ENCODE measurements around the gene CLDN5.

DNA sequence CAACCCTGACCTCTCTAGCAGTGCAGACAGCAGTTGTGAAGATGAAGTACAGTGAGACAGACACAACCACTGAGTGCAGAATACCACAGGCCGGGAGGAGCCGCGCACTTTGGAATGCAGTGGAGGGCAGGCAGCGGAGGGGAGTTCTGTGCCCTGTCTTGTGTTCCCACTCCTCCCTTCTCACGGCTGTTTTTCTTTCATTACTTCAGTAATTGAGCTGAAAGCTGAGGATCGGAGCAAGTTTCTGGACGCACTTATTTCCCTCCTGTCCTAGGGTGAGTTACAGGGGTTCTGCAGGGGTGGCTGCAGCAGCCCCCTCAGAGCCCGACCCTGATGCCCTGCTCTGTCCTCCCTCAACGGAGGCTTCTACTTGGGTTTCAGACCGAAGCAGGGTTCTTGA, 5.6 kb downstream of the CLDN5 start:
- TF ChIP-seq, protein P1, sequence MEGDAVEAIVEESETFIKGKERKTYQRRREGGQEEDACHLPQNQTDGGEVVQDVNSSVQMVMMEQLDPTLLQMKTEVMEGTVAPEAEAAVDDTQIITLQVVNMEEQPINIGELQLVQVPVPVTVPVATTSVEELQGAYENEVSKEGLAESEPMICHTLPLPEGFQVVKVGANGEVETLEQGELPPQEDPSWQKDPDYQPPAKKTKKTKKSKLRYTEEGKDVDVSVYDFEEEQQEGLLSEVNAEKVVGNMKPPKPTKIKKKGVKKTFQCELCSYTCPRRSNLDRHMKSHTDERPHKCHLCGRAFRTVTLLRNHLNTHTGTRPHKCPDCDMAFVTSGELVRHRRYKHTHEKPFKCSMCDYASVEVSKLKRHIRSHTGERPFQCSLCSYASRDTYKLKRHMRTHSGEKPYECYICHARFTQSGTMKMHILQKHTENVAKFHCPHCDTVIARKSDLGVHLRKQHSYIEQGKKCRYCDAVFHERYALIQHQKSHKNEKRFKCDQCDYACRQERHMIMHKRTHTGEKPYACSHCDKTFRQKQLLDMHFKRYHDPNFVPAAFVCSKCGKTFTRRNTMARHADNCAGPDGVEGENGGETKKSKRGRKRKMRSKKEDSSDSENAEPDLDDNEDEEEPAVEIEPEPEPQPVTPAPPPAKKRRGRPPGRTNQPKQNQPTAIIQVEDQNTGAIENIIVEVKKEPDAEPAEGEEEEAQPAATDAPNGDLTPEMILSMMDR (tag by site-specific recombination; IDR thresholded peaks at IDR 0.05), result no peak
- TF ChIP-seq ZNF433 (tag by site-specific recombination; IDR thresholded peaks at IDR 0.05; ENCODE audit: low read depth) (no peak), ZNF23 (tag by site-specific recombination; IDR thresholded peaks at IDR 0.05; ENCODE audit: borderline replicate concordance) (no peak), ZNF121 (tag by site-specific recombination; IDR thresholded peaks at IDR 0.05) (no peak), ZNF311 (tag by site-specific recombination; IDR thresholded peaks at IDR 0.05; ENCODE audit: borderline replicate concordance) (no peak), ZNF560 (tag by site-specific recombination; IDR thresholded peaks at IDR 0.05; ENCODE audit: borderline replicate concordance) (no peak), ZNF549 (tag by site-specific recombination; IDR thresholded peaks at IDR 0.05) (no peak), TCF7L2 (IDR thresholded peaks at IDR 0.05; ENCODE audit: borderline replicate concordance, low read depth, low read length) (no peak)
- TF ChIP-seq, protein P2, sequence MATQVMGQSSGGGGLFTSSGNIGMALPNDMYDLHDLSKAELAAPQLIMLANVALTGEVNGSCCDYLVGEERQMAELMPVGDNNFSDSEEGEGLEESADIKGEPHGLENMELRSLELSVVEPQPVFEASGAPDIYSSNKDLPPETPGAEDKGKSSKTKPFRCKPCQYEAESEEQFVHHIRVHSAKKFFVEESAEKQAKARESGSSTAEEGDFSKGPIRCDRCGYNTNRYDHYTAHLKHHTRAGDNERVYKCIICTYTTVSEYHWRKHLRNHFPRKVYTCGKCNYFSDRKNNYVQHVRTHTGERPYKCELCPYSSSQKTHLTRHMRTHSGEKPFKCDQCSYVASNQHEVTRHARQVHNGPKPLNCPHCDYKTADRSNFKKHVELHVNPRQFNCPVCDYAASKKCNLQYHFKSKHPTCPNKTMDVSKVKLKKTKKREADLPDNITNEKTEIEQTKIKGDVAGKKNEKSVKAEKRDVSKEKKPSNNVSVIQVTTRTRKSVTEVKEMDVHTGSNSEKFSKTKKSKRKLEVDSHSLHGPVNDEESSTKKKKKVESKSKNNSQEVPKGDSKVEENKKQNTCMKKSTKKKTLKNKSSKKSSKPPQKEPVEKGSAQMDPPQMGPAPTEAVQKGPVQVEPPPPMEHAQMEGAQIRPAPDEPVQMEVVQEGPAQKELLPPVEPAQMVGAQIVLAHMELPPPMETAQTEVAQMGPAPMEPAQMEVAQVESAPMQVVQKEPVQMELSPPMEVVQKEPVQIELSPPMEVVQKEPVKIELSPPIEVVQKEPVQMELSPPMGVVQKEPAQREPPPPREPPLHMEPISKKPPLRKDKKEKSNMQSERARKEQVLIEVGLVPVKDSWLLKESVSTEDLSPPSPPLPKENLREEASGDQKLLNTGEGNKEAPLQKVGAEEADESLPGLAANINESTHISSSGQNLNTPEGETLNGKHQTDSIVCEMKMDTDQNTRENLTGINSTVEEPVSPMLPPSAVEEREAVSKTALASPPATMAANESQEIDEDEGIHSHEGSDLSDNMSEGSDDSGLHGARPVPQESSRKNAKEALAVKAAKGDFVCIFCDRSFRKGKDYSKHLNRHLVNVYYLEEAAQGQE (tag by site-specific recombination; IDR thresholded peaks at IDR 0.05), result no peak
- TF ChIP-seq, protein P3, sequence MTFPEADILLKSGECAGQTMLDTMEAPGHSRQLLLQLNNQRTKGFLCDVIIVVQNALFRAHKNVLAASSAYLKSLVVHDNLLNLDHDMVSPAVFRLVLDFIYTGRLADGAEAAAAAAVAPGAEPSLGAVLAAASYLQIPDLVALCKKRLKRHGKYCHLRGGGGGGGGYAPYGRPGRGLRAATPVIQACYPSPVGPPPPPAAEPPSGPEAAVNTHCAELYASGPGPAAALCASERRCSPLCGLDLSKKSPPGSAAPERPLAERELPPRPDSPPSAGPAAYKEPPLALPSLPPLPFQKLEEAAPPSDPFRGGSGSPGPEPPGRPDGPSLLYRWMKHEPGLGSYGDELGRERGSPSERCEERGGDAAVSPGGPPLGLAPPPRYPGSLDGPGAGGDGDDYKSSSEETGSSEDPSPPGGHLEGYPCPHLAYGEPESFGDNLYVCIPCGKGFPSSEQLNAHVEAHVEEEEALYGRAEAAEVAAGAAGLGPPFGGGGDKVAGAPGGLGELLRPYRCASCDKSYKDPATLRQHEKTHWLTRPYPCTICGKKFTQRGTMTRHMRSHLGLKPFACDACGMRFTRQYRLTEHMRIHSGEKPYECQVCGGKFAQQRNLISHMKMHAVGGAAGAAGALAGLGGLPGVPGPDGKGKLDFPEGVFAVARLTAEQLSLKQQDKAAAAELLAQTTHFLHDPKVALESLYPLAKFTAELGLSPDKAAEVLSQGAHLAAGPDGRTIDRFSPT (tag by site-specific recombination; IDR thresholded peaks at IDR 0.05), result no peak
